ENCODE measurements around the gene KCTD6.

DNA sequence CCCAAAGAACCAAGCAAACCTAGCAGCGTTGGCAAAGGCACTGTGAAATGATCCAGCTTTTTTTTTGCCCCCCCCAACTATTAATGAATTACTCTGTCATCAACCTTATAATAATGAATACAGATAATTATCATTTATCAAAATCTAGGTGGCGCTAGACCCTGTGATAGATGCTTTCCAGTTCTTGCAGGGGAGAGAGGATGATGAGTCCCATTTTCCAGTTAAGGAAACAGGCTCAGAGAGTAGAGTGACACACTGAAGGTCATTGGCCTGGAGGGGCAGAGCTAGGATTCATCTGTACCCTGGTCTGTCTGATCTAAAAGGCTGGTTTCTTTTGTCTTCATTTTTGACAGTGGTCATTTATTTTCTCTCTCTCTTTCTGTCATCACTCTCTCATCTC lies 40.1 kb downstream of the KCTD6 start:
- TF ChIP-seq CTCF (IDR thresholded peaks at IDR 0.05) = no peak
- no peak for TF ChIP-seq EP300 (IDR thresholded peaks at IDR 0.05)

Measured in esophagus muscularis mucosa (tissue), 3 donors.